Measurements from ENCODE around the gene AMACR.

The AMACR gene

DNA sequence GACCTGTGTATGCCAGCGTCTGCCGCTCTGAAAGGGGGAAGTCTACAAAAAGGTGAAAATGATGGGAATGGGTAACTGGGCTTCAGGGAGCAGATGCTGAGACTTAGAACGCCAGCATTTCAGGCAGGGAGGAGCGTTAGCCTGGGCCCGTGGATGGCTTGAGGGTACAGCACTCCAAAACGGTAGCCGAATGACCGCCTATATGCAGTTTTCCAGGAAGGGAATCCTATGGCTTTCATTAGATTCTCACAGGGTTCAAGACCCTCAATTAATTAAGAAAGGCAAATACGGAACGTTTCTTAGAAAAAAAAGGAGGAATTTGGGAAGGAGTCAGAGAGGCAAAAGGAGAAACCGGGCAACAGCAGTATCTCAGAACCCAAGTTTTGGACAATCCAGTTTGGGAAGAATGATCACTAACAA lies 639 bp downstream of the AMACR start:
- peak; percentile 20 for DNase-seq (ENCODE audit: low spot score)

DNA sequence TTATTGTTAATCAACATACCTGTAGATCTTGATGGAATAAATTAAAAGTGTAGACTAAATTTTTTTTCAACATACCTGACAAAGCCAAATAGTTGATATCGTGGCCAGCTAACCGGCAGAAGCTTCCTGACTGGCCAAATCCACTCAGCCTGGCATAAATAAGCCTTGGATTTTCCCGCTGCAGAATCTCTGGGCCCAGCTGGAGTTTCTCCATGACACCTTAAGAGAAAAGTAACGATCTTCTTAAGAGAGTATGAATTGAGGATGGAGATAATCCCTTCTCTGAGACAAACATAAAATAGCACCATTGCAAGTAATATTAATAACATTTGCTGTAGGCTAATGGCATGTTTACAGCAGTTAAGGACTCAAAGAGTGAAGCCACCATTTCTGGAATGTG lies 2.2 kb downstream of the AMACR start:
- DNase-seq (ENCODE audit: low spot score) = no peak

DNA sequence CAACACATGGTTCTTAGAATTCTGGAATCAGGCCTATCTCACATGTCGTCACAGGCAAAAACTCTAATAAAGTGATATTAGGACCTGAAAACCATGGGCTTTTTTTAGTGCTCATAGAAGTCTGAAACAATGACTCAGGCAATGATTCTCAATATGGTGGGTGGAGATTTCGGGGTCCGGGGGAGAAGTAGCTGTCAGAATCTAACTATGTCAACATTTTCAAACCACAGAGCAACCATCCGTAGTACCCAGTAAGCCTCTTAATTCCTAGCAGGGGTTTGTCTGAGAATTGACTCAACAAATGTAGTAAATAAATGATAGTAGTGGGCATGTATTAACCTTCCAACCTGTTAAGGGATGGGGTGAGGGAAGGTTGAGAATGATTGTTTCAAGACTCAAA lies 2.6 kb downstream of the AMACR start:
- DNase-seq (ENCODE audit: low spot score) = no peak

DNA sequence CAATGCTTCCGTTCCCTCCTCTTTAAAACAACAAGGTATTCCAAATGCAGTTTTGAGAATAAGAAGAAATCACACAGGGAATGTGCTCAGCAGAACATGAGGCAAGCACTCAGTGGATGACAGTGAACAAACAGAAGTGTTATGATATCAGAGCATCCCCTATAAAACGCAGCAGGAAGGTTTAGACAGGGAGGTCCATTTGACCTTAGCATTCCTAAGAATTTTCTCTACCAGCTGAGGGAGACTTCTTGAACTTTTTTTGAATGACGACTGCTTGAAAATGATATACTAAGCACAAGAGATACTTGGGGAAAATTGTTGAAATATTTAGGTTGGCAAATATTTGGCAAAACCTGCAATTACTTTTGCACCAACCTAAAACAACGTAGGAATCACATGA lies 3.9 kb downstream of the AMACR start:
- no peak for DNase-seq (ENCODE audit: low spot score)

DNA sequence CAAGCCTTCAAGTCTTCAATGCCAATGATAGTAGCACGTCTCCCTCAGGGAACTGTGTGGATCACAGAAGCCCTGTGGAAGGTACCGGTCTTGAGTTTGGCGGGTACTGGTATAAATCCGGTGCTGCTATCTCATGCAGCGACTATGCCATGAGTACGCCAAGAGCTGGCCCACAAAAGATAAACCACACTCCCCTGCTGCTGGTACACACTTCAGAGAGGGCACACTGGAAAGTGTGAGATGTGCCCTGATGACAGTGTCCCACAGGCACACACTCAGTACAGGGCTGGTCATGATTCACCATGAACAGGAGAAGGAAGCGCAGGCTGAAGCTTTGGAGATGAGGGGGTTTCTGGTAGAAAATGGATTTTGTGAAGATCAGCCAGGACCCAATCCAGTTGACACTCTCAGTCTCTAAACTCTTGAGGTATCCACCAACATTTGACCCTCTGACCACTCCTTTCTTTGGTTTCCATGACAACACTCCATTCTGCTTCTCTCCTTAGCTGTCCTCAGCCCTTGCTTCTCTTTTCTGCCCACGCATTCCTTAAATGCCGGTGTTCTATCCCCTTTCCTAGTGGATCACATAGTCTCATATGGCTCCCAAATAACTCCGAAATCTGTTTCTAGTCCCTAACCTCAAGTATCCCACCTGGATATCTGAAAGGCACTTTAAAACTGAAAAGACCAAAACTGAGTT lies 5.1 kb downstream of the AMACR start:
- no peak for DNase-seq (ENCODE audit: low spot score)

DNA sequence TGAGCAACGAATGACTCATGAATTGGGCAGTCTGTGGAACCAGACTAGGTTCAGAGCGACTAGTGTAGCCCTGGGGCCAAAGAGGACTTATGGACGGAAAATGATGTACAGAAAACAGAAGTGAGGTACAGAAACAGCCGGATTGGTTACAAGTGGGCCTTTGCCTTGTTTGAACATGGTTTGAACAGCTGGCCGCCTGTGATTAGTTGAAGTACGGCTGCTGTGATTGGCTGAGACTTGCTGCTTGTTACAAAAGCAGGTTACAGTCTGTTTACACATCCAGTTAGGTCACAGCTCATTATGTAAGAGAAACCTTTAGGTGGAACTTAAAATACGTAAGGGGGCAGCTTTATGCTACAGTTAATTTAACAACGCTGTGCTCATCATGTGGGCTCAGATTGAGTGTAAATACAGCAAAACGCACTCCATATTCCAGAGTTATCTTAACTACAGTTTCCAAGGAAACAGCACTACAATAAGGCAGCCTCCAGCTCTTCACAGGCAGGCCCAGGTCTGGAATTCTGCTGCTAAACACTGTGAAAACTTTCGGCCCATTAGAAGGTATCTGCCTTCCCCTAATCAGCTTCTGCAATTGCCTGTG lies 6.5 kb downstream of the AMACR start:
- DNase-seq (ENCODE audit: low spot score) = no peak

DNA sequence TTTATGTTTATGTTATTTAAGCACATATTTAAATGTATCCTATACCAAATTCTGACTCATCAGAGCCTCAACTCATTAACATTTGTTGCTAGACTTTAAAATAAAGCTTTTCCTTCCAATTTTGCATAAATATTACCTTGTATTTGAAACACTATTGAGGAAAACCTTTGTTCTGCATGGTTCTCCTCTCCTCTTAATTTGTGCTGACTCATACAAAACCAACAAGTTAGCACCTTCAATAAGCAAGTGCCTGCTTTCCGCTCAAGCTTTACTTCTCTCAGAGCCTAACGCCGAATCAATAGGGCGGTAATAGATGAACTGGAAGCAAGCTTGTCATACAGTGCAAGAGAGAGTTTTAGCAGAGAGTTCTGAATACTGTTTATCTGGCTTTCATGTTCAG lies 7.9 kb downstream of the AMACR start:
- DNase-seq (ENCODE audit: low spot score) = no peak

DNA sequence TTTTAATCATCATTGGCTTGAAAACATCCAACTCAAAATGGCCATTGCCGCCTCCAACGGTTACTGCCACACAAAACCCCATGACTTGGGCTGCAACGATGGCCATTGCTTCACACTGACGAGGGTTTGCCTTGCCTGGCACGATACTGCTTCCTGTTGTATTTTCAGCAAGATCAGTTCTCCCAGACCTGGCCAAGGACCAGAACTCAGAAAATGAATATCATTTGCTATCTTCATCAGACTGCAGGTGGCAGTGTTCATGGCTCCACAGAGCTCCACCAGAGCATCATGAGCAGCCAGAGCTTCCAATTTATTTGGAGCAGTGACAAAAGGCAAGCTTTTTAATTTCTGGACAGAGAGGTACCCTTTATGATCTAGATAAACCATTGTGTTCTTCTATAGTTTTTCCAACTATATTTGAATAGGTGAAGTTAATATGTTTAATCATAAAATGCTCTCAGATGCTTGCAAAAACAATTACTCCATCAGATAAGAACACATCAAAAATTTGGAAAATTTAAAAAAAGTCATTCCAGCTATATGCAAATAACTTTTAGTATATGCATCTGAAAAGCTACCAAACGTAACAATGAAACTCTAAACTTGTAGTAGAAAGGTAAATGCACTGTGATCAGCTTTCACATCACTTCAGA lies 10.4 kb downstream of the AMACR start:
- peak; percentile 67 for DNase-seq (ENCODE audit: low spot score)

DNA sequence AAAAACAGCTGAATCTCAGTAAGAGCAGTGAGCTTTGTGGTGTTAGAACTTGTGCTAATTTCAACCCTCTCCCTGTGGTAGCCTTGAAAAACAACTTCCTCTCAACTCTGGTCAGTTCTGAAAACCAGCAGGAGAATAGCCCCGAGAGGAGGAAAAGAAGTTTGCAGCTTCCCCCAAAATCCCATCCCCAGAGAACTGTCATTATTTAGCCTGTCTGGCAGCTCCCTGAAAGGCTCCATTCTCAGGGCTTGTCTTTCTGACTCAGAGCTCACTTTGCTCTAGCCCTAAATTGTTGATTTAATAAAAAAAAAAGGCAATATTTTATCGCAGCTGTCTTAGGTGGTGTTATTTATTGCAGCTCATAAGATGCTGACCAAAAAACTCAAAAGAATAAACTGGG lies 12.0 kb downstream of the AMACR start:
- DNase-seq (ENCODE audit: low spot score) = no peak

DNA sequence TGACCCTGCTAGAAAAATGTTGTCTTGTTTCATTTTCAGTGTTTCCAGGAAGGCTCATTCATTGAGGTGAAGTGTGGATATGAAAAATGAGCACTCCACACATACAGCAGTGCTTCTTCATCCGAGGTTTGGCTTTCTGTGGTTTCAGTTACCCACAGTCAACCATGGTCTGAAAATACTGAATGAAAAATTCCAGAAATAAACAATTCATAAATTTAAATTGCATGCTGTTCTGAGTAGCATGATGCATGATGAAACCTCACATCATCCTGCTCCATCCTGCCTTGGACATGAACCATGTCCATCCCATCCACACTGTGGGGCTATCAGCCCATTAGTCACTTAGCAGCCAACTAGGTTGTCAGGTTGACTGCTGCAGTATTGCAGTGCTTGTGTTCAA lies 13.0 kb downstream of the AMACR start:
- DNase-seq (ENCODE audit: low spot score) = no peak

DNA sequence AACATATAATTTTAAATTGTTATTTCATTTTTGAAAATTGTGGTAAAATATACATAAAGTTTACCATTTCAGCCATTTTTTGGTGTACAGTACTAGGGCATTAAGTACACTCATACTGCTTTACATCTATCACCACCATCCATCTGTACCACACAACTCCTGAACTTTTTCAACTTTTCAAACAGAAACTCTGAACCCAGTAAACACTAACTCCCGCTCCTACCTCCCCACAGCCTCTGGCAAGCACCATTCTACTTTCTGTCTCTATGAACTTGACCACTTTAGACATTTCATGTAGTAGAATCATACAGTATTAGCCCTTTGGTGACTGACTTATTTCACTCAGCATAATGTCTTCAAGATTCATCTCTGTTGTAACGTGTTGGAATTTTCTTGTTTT lies 15.0 kb downstream of the AMACR start:
- DNase-seq (ENCODE audit: low spot score) = no peak

DNA sequence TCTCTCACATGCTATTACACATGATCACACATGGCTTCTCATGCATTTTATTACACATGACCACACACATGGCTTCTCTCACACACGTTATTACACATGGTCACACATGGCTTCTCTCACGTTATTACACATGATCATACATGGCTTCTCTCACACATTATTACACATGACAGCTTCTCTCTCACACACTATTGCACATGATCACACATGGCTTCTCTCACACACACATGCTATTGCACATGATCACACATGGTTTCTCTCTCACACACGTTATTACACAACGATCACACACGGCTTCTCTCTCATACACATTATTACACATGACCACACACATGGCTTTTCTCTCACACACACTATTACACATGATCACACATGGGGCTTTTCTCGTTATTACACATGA lies 22.4 kb downstream of the AMACR start:
- no peak for DNase-seq (ENCODE audit: low spot score)

DNA sequence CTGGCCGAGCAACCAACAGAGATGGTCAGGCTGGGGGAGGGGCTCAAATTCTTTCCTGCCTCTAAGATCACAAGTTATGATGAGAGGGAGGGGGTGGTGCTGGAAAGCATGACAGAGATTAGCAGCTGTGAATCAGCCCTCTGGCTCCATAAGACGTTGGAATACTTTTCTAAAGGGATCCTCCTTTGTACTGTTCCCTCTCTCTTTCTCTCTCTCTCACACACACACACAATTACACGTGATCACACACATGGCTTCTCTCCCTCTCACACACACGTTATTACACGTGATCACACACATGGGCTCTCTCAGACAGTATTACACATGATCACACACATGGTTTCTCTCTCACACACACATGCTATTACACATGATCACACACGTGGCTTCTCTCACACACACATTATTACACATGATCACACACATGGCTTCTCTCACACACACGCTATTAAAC lies 23.2 kb downstream of the AMACR start, which contains the start of gene SLC45A2:
Gene SLC45A2 (minus strand): TSS at position 23 of the 454 bp plus-strand sequence. CDS start 110 bp downstream, outside the sequence.
- no peak for DNase-seq (ENCODE audit: low spot score)

DNA sequence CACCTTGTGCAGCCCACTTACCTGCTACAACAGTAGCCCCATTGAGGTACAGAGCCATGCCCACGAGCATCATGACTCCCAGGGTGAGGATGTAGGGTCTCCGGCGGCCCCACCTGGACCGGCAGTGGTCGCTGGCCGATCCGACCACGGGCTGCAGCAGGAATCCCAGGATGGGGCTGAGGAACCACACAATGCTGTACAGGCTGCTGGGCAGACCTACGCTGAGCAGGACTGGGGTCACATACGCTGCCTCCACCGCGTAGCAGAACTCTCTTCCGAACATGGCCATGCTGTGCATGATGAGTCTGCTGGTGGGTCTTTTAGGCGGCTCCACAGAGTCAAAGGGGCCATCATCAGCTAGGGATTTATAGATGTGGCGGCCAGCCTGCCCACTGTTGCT lies 23.7 kb downstream of the AMACR start:
- no peak for DNase-seq (ENCODE audit: low spot score)

DNA sequence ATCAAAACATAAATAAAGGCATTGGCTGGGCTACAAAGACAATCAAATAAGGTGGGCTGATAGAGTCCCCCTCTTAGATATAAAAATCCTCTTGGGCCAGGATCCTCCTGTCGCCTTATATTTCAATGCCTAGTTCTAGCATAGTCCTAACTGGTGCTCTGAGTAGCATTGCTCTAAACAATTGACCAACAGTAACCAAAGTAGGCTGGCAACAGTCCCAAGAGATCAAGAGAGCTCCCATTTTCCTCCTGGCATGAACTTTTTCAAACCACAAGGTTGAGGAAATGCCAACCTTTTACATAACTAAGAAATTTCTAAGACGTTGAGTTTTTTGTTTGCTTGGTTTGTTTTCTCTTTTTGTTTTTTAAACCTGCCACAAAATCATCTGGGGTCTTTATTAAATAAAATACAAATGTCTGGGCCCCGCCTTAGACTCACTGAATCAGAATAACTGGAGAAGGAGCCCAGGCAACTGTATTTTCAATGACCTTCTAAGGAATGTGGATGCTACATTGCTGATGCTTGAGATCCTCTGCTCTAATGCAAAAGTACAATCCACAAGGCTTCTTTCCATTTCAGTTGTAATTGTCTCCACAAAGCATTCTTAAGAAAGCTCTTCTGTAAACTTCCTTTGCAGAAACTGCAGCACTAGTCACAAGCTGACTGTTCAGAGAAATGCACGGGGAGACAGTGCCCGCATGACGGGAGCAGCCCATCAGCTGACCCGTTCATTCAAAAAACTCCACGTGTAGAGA lies 26.3 kb downstream of the AMACR start:
- no peak for DNase-seq (ENCODE audit: low spot score)

DNA sequence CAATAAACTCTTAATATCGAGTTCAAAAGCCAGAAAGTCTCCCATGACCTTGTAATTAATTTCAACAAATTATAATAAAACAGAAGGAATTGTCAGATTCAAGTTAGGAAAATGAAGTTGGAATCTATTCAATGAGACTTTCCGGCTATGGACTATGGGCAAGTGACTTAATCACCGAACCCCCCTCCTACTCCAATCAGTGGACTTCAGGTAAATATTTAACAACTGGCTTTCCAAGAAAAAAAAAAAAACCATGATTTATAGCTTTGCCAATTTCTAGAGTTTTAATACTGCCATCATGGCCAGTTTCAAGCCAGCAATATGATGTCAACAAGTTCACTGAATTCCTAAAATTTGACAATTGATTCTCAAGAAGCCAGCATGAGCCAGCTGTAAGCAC lies 27.8 kb downstream of the AMACR start:
- DNase-seq (ENCODE audit: low spot score) = no peak

DNA sequence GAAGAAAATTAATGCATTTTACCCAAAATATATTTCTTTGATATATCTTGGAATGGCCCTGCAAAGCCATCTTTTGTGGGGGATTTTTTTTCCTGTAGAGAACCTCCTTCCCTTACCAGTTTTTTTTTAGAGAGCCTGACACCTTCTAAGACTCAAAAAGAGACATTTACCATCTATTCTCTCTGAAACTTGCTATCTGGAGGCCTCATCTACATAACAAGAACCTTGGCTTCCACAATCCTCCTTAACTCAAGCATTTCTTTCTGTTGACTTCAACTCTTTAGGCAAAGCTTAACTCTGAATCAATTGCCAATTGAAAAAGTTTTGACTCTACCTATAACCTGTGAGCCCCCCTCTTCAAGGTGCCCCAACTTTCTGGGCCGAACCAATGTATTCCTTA lies 29.5 kb downstream of the AMACR start:
- DNase-seq (ENCODE audit: low spot score) = no peak

DNA sequence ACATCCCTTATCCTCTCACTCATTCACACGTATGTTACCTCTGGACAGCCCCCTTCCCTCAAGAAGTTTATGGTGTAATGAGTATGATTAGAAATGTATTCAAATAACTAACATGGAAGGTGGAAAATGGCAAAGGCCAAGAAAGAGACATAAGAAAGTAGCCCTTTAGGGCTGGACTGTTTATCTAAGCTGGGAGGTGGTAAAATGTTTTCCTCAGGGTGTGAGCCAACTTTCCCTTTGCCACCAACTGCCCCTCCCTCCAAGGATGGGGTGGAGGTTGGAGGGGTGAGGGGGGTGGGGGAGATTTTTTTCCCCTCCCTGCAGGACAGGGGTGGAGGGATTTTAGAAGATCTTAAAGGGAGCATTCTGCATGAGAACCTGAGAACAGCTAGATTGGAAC lies 31.5 kb downstream of the AMACR start:
- no peak for DNase-seq (ENCODE audit: low spot score)

DNA sequence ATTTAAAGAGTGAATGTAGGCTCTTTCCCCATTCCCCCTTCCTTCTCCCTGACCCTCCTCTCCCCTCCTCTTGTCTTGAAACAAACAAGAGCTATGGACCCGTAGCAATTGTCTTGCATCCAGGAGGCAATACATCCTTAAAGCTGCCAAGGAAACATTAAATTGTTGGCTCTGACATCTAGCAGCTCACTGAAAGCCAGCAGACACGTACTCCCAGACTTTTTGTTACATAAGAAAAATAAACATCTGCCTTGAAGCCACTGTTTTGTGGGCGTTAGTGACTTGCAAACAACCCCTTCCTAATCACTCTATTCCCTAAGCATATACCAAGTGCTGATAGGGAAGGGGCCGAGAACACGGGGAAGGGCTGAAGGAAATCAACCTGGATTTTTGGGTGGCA lies 32.0 kb downstream of the AMACR start:
- no peak for DNase-seq (ENCODE audit: low spot score)

DNA sequence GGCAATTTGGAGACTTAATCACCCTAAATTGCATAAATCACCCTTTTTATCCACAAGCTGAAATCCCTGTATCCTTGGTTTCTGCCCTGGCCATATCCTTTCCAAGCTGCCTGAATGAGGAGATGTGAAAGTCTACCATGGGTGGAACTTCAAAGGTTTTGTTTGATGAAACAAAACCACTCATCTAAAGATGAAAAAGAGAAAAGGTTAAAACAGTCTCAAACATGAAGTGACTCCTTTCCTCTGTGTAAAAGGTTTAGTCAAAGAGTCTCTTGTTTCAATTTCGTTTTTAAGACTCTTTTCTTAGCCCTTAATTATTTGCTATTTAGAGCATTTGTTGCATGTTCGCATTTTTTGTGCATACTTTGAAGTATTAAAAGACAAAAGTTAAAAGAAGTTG lies 34.6 kb downstream of the AMACR start:
- DNase-seq (ENCODE audit: low spot score) = no peak

DNA sequence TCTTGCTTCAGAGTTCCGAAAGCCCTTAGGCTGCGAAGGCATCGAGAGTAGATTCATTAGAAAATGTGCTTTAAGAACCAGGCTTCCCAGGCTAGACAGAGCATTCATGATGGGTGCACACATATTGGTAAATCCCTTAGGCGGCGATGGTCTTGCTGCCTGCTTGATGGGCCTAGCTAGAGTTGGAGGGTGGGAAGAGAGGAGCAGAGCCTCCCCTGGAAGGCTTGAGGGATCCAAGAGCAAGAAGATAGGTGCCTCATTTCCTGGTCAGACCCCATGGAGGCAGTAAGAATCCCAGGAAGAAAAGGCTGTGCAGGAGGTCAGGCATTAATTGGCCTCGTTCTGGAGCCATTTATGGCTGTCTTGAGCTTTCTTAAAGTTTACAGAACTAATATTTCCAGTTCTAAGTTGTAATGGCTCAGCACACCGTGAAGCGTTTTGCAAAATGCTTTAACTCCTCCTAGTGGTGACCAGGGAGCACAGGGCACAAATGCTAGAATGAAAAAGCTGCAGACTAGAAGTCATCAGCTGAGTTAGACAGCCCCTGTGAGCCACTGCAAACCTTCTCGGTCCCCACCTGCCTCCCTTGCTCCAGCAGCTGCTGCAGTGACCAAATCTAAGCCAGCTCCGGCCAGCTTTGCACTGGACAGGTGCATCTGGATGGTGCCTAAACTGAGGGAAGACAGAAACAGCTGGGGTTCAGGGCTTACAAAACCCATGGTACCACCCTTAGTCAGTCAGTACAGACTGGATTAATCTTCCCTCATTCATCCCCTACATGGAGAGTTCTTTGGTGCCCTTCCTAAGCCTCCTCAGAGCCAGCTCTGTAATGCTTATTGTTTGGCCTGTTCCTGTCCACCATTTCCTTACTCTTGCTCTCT lies 38.0 kb downstream of the AMACR start:
- peak; percentile 70 for DNase-seq (ENCODE audit: low spot score)
